Measurements from ENCODE around the gene IFNGR2. TPM values are rescaled to one million over a fixed set of nuclear protein-coding genes. Genes with fewer than 3 reads are reported as not detected.

Gene IFNGR2
- total and polyA plus RNA-seq, 2 of the 13 experiments (the other 11 are each of a cell fraction or from before 2014, with no cell fraction given), result 61.3 to 117 TPM

DNA sequence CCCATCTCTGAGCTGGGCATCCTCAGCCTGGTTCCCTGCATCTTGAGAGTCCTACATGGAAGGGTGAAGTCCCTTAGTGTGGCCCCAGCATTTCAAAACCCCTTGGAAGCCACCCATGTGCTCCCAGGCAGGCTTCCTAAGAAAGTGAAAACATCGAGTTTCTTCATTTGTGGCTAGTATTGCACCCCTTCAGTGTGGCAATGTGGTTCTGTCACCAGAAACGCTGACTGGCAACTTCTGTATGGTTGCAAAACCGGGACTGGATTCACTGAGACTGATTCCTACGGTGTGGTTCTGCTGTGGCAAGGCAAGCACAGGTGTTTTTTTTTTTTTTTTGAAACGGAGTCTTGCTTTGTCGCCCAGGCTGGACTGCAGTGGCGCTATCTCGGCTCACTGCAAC is 9.0 kb upstream of the IFNGR2 start:
- H2AFZ ChIP-seq (ENCODE audit: low read length), result no peak overlapping the region
- H3K4me3 ChIP-seq (replicated peaks in 1 of 3; ENCODE audit: insufficient read depth in 1 of 3, low read depth in 2 of 3, low read length in 3 of 3), result no peak overlapping the region
- H3K9ac ChIP-seq (ENCODE audit: insufficient read depth, low read depth, low read length), result no peak overlapping the region
- FAIRE-seq (no peak), DNase-seq (ENCODE audit: low spot score) (no peak), ATAC-seq (no peak; the same call in 1 of the 3 replicates)
- CTCF ChIA-PET (ENCODE audit: low intra/inter-chr PET ratio, low total read pairs), result no interaction called here
- in situ Hi-C loops (cut with HindIII; ENCODE audit: extremely low pct_ligation_motif_present, low pct_unique_long_range_greater_than_20kb) (no loop called here), intact Hi-C loops (cut with micrococcal nuclease; ENCODE audit: unreplicated experiment) (no loop called here)
- H4K20me1 ChIP-seq (ENCODE audit: insufficient read depth, low read length), result no peaks in the 10 kb centered on the region
- no peak overlapping the region for H3K27ac ChIP-seq (ENCODE audit: extremely low read length, insufficient read depth, low read length)
- POLR2A ChIA-PET, result no interaction called here
- no peaks in the 10 kb centered on the region for H3K9me3 ChIP-seq (ENCODE audit: low read length)
- H3K27me3 ChIP-seq (ENCODE audit: control insufficient read depth in 1 of 2, insufficient read depth in 2 of 2, low read length in 2 of 2), result no peaks in the 10 kb centered on the region
- peak overlapping the region; percentile 52 for H3K4me2 ChIP-seq (ENCODE audit: low read depth, low read length)
- BruUV-seq (replicated peaks), result no TSS peak
- H3K4me1 ChIP-seq (ENCODE audit: insufficient read depth, low read length), result peaks cover 48% of the 10 kb centered on the region
- TF ChIP-seq ZNF441 (CRISPR knock-in tag; IDR thresholded peaks at IDR 0.05; ENCODE audit: borderline replicate concordance) (peak; percentile 78), NR3C1 (CRISPR knock-in tag; IDR thresholded peaks at IDR 0.05) (no peak), MAFF (IDR thresholded peaks at IDR 0.05; ENCODE audit: low read depth, low read length) (peak; percentile 93), CEBPB (IDR thresholded peaks at IDR 0.05; ENCODE audit: borderline replicate concordance, low read depth, low read length) (peak; percentile 89), MAFK (conservative IDR thresholded peaks at IDR 0.05 in 1 of 2, IDR thresholded peaks at IDR 0.05 in 1 of 2; ENCODE audit: low read length in 2 of 2) (peak; percentile 89 to 97), MAFG (CRISPR knock-in tag; IDR thresholded peaks at IDR 0.05) (peak; percentile 56; the same call in 1 of the 2 replicates)
- TF ChIP-seq, protein P1, sequence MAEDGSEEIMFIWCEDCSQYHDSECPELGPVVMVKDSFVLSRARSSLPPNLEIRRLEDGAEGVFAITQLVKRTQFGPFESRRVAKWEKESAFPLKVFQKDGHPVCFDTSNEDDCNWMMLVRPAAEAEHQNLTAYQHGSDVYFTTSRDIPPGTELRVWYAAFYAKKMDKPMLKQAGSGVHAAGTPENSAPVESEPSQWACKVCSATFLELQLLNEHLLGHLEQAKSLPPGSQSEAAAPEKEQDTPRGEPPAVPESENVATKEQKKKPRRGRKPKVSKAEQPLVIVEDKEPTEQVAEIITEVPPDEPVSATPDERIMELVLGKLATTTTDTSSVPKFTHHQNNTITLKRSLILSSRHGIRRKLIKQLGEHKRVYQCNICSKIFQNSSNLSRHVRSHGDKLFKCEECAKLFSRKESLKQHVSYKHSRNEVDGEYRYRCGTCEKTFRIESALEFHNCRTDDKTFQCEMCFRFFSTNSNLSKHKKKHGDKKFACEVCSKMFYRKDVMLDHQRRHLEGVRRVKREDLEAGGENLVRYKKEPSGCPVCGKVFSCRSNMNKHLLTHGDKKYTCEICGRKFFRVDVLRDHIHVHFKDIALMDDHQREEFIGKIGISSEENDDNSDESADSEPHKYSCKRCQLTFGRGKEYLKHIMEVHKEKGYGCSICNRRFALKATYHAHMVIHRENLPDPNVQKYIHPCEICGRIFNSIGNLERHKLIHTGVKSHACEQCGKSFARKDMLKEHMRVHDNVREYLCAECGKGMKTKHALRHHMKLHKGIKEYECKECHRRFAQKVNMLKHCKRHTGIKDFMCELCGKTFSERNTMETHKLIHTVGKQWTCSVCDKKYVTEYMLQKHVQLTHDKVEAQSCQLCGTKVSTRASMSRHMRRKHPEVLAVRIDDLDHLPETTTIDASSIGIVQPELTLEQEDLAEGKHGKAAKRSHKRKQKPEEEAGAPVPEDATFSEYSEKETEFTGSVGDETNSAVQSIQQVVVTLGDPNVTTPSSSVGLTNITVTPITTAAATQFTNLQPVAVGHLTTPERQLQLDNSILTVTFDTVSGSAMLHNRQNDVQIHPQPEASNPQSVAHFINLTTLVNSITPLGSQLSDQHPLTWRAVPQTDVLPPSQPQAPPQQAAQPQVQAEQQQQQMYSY (CRISPR knock-in tag; IDR thresholded peaks at IDR 0.05), result peak; percentile 83
- TF ChIP-seq, protein P2, sequence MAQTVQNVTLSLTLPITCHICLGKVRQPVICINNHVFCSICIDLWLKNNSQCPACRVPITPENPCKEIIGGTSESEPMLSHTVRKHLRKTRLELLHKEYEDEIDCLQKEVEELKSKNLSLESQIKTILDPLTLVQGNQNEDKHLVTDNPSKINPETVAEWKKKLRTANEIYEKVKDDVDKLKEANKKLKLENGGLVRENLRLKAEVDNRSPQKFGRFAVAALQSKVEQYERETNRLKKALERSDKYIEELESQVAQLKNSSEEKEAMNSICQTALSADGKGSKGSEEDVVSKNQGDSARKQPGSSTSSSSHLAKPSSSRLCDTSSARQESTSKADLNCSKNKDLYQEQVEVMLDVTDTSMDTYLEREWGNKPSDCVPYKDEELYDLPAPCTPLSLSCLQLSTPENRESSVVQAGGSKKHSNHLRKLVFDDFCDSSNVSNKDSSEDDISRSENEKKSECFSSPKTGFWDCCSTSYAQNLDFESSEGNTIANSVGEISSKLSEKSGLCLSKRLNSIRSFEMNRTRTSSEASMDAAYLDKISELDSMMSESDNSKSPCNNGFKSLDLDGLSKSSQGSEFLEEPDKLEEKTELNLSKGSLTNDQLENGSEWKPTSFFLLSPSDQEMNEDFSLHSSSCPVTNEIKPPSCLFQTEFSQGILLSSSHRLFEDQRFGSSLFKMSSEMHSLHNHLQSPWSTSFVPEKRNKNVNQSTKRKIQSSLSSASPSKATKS (CRISPR knock-in tag; IDR thresholded peaks at IDR 0.05), result no peak
- H3K79me2 ChIP-seq (ENCODE audit: insufficient read depth, low read length), result no peaks in the 10 kb centered on the region
- H3K36me3 ChIP-seq (replicated peaks in 1 of 2; ENCODE audit: control insufficient read depth in 1 of 2, insufficient read depth in 2 of 2, low read length in 2 of 2), result no peaks in the 10 kb centered on the region
- 32% methylated on average over 7 of the region's 8 CpGs for WGBS (ENCODE audit: low lambda C conversion rate)

Measured in HepG2 (cell line).